HT-29 (cell line): ENCODE results near the gene SPATA13. TPM values are rescaled to one million over a fixed set of nuclear protein-coding genes. Genes with fewer than 3 reads are reported as not detected.
"Not testable (repeated sequence)": the region's sequence is repeated elsewhere in the genome, so short reads cannot be mapped to it uniquely, and the experiment has no call there.

Experiments
- DNase-seq: peaks from one replicate; pipeline ENCODE4 v3.0.0-alpha.2; 2015; ENCODE audit warnings: low spot score
- total RNA-seq: library from RNA; depleted of rRNA; stranded (reverse); fragments of >200 nt; shearing (Covaris generic); gene quantifications from 2 replicates; pipeline ENCODE4 v1.2.3, GENCODE V29; 2014

SPATA13 gene
- total RNA-seq, 1 experiment from 2014 or later: 52.5 TPM

GRCh38 chr13:24194447-24194846 is 33.9 kb downstream of the SPATA13 start:
- peak; percentile 93 for DNase-seq

GRCh38 chr13:24195626-24196025 is 35.1 kb downstream of the SPATA13 start:
- no peak for DNase-seq

GRCh38 chr13:24196593-24197197 is 36.2 kb downstream of the SPATA13 start:
- no peak for DNase-seq

- no peak for DNase-seq
Observed at GRCh38 chr13:24199016-24199415, 38.5 kb downstream of the SPATA13 start.

- no peak for DNase-seq
Observed at GRCh38 chr13:24202215-24202614, 41.7 kb downstream of the SPATA13 start.

- DNase-seq: no peak
Observed at GRCh38 chr13:24203273-24203672, 42.8 kb downstream of the SPATA13 start.

- no peak for DNase-seq
Observed at GRCh38 chr13:24203811-24204210, 43.3 kb downstream of the SPATA13 start.

- not testable (repeated sequence) for DNase-seq
Observed at GRCh38 chr13:24205076-24205475, 44.6 kb downstream of the SPATA13 start.

- DNase-seq: peak; percentile 53
Observed at GRCh38 chr13:24207841-24208667, 47.5 kb downstream of the SPATA13 start.

- no peak for DNase-seq
Observed at GRCh38 chr13:24209138-24209537, 48.6 kb downstream of the SPATA13 start.

- DNase-seq: no peak
Observed at GRCh38 chr13:24212254-24212653, 51.7 kb downstream of the SPATA13 start.

- no peak for DNase-seq
Observed at GRCh38 chr13:24212674-24213073, 52.2 kb downstream of the SPATA13 start.

- DNase-seq: no peak
Observed at GRCh38 chr13:24213932-24214331, 53.4 kb downstream of the SPATA13 start.

GRCh38 chr13:24214528-24214927 is 54.0 kb downstream of the SPATA13 start:
- DNase-seq: no peak

- no peak for DNase-seq
Observed at GRCh38 chr13:24215126-24215525, 54.6 kb downstream of the SPATA13 start.

GRCh38 chr13:24215732-24216131 is 55.2 kb downstream of the SPATA13 start:
- DNase-seq: no peak

- no peak for DNase-seq
Observed at GRCh38 chr13:24216176-24216575, 55.7 kb downstream of the SPATA13 start.

- DNase-seq: not testable (repeated sequence)
Observed at GRCh38 chr13:24216779-24217178, 56.3 kb downstream of the SPATA13 start.

GRCh38 chr13:24217601-24218281 is 57.2 kb downstream of the SPATA13 start:
- peak; percentile 73 for DNase-seq

- DNase-seq: no peak
Observed at GRCh38 chr13:24218338-24218737, 57.8 kb downstream of the SPATA13 start.

GRCh38 chr13:24218977-24219376 is 58.5 kb downstream of the SPATA13 start:
- DNase-seq: no peak

- peak; percentile 99 for DNase-seq
Observed at GRCh38 chr13:24220086-24220703, 59.7 kb downstream of the SPATA13 start.
